Adrenal gland (tissue), 5 donors: Measurements from ENCODE around the gene BCL2L1.

Experiments used
- CTCF ChIP-seq, 6 experiments: fragments of 450-650 bp in 4 of 6; fragments of 200-600 bp in 2 of 6; sonication (generic) in 1 of 6; IDR thresholded peaks; 1 replicate in 5 of 6; 2 replicates in 1 of 6; pipeline versions ENCODE4 v1.5.1 to v1.8.0; 2016 to 2021; ENCODE audit warnings: antibody characterized with exemption in 6 of 6, mild to moderate bottlenecking in 2 of 6, moderate library complexity in 1 of 6
- POLR2A ChIP-seq, 2 donors: fragments of 450-650 bp; IDR thresholded peaks; one replicate each; pipeline ENCODE4 v1.6.1; 2017; ENCODE audit warnings: antibody characterized with exemption in 2 of 2, mild to moderate bottlenecking in 2 of 2, moderate library complexity in 1 of 2
- donor health status: DM: no; HTN: no; CAD: no.

GRCh38 chr20:31758991-31759390, 36.3 kb upstream of the BCL2L1 start:
- TF ChIP-seq CTCF (IDR thresholded peaks at IDR 0.05) (no peak), POLR2A (IDR thresholded peaks at IDR 0.05) (no peak)
